SU-DHL-6 (cell line): ENCODE results near the gene ZBTB21.
"Not testable (repeated sequence)": the region's sequence is repeated elsewhere in the genome, so short reads cannot be mapped to it uniquely, and the experiment has no call there.

Experiments used
- H2AFZ ChIP-seq: fragments of 200-600 bp; sonication (generic); 2 replicates; pipeline ENCODE4 v1.6.1; 2014; ENCODE audit warnings: low read depth, mild to moderate bottlenecking, moderate library complexity, mixed read lengths, antibody characterized with exemption, low read length; ENCODE audit not compliant: severe bottlenecking
- H3F3A ChIP-seq: fragments of 200-600 bp; shearing (Covaris generic); 2 replicates; pipeline ENCODE4 v1.6.0; 2016; ENCODE audit warnings: antibody characterized with exemption, mild to moderate bottlenecking; ENCODE audit not compliant: insufficient read depth
- H3K27ac ChIP-seq: fragments of 200-600 bp; sonication (generic); 2 replicates; pipeline ENCODE4 v1.5.1; 2016; ENCODE audit warnings: low read depth, mild to moderate bottlenecking, low read length, moderate library complexity, mixed read lengths
- H3K27me3 ChIP-seq: fragments of 200-600 bp; sonication (generic), shearing (Covaris generic); 2 replicates; pipeline ENCODE4 v1.6.0; 2014; ENCODE audit warnings: mild to moderate bottlenecking, low read length
- H3K36me3 ChIP-seq: fragments of 200-600 bp; sonication (generic); 2 replicates; pipeline ENCODE4 v1.6.1; 2014; ENCODE audit warnings: mild to moderate bottlenecking, low read length, mixed read lengths
- H3K4me2 ChIP-seq: fragments of 300-600, 200-600 bp; shearing (Covaris generic), sonication (generic); 2 replicates; pipeline ENCODE4 v1.6.0; 2014; ENCODE audit warnings: low read length, low read depth, mild to moderate bottlenecking; ENCODE audit not compliant: poor library complexity, severe bottlenecking
- H3K4me3 ChIP-seq: fragments of 200-600 bp; sonication (generic); 2 replicates; pipeline ENCODE4 v1.5.1; 2014; ENCODE audit warnings: antibody characterized with exemption, low read length, mild to moderate bottlenecking, mixed read lengths; ENCODE audit not compliant: insufficient read depth, poor library complexity, severe bottlenecking
- H3K79me2 ChIP-seq: fragments of 200-600 bp; sonication (generic); 2 replicates; pipeline ENCODE4 v1.6.1; 2014; ENCODE audit warnings: mild to moderate bottlenecking, low read length, moderate library complexity; ENCODE audit not compliant: insufficient read depth
- H3K9ac ChIP-seq: fragments of 200-600 bp; sonication (generic); 2 replicates; pipeline ENCODE4 v1.7.0; 2014; ENCODE audit warnings: mild to moderate bottlenecking, low read length
- H3K9me2 ChIP-seq: fragments of 200-600 bp; sonication (generic); replicated peaks from 2 replicates; pipeline ENCODE4 v1.6.1; 2014; ENCODE audit warnings: low read length; ENCODE audit not compliant: insufficient read depth
- H3K9me3 ChIP-seq: fragments of 200-600 bp; sonication (generic); 2 replicates; pipeline ENCODE4 v1.6.1; 2014; ENCODE audit warnings: low read length, mixed read lengths; ENCODE audit not compliant: insufficient read depth
- H4K20me1 ChIP-seq: fragments of 200-600 bp; sonication (generic); 2 replicates; pipeline ENCODE4 v1.6.1; 2014; ENCODE audit warnings: low read depth, mild to moderate bottlenecking, antibody characterized with exemption, low read length, moderate library complexity, mixed read lengths
- EZH2phosphoT487 ChIP-seq: fragments of 200-600 bp; sonication (generic), shearing (Covaris generic); conservative IDR thresholded peaks from 2 replicates; pipeline ENCODE4 v1.6.1; 2018; ENCODE audit warnings: mild to moderate bottlenecking, antibody characterized with exemption, low read length, moderate library complexity, mixed read lengths
- TF ChIP-seq, protein P1 (sequence below): fragments of 200-600 bp; sonication (generic); IDR thresholded peaks from one replicate; pipeline ENCODE4 v1.5.1; 2017; ENCODE audit warnings: antibody characterized with exemption, mild to moderate bottlenecking, low read length, moderate library complexity; ENCODE audit not compliant: insufficient read depth, poor library complexity, severe bottlenecking

ZBTB21 gene

DNA sequence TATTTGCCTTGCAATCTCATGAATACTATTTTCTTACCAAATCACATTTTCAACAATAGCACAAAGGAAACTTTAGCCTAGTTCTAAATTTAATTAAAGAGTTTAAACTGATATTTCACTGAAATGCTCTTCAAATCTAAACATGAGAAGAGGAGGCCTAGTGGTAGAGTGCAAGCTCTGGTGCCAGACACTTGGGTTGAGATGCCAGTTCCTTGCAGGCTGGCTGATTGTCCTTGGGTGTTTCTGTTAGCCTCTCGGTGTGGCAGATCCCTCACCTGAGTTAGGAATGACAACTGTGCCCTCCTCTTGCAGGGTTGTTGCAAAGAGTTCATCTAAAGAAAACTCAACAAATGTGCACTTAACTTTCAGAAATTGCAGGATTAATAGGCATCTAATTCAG lies 12.5 kb downstream of the ZBTB21 start:
- peaks cover 12% of the 10 kb centered on the region for H3K36me3 ChIP-seq
- TF ChIP-seq EZH2phosphoT487 = no peak
- TF ChIP-seq, protein P1, sequence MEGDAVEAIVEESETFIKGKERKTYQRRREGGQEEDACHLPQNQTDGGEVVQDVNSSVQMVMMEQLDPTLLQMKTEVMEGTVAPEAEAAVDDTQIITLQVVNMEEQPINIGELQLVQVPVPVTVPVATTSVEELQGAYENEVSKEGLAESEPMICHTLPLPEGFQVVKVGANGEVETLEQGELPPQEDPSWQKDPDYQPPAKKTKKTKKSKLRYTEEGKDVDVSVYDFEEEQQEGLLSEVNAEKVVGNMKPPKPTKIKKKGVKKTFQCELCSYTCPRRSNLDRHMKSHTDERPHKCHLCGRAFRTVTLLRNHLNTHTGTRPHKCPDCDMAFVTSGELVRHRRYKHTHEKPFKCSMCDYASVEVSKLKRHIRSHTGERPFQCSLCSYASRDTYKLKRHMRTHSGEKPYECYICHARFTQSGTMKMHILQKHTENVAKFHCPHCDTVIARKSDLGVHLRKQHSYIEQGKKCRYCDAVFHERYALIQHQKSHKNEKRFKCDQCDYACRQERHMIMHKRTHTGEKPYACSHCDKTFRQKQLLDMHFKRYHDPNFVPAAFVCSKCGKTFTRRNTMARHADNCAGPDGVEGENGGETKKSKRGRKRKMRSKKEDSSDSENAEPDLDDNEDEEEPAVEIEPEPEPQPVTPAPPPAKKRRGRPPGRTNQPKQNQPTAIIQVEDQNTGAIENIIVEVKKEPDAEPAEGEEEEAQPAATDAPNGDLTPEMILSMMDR = no peak
- H4K20me1 ChIP-seq = no peaks in the 10 kb centered on the region
- H2AFZ ChIP-seq = no peak overlapping the region
- no peak overlapping the region for H3K4me2 ChIP-seq
- H3K9ac ChIP-seq = no peak overlapping the region
- H3K9me3 ChIP-seq = peaks cover 10% of the 10 kb centered on the region; the same call in 1 of the 2 replicates
- no peaks in the 10 kb centered on the region for H3F3A ChIP-seq
- H3K9me2 ChIP-seq = no peaks in the 10 kb centered on the region
- no peak overlapping the region for H3K4me3 ChIP-seq
- H3K27me3 ChIP-seq = no peaks in the 10 kb centered on the region
- H3K79me2 ChIP-seq = no peaks in the 10 kb centered on the region
- no peak overlapping the region for H3K27ac ChIP-seq

DNA sequence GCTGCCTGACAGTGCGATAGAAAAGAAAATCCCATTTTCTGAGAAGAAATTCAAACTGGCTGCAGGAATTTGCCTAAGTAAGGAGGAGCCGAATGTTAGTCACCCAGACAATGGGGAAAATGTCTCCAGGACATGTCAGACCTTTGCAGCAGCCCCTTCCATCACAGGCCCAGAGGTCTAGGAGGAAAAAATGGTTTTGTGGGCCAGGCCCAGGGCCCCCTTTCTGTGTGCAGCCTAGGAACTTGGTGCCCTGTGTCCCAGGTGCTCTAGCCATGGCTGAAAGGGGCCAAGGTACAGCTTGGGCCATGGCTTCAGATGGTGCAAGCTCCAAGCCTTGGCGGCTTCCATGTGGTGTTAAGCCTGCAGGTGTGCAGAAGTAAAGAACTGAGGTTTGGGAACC lies 14.6 kb downstream of the ZBTB21 start:
- no peaks in the 10 kb centered on the region for H4K20me1 ChIP-seq
- H3K9me3 ChIP-seq = peaks cover 10% of the 10 kb centered on the region; the same call in 1 of the 2 replicates
- H3K4me2 ChIP-seq = no peak overlapping the region
- H3K27ac ChIP-seq = no peak overlapping the region
- no peaks in the 10 kb centered on the region for H3F3A ChIP-seq
- no peaks in the 10 kb centered on the region for H3K79me2 ChIP-seq
- no peak overlapping the region for H3K4me3 ChIP-seq
- H3K36me3 ChIP-seq = peaks cover 12% of the 10 kb centered on the region
- H3K9ac ChIP-seq = no peak overlapping the region
- H3K9me2 ChIP-seq = no peaks in the 10 kb centered on the region
- no peaks in the 10 kb centered on the region for H3K27me3 ChIP-seq
- no peak for TF ChIP-seq EZH2phosphoT487
- no peak overlapping the region for H2AFZ ChIP-seq

DNA sequence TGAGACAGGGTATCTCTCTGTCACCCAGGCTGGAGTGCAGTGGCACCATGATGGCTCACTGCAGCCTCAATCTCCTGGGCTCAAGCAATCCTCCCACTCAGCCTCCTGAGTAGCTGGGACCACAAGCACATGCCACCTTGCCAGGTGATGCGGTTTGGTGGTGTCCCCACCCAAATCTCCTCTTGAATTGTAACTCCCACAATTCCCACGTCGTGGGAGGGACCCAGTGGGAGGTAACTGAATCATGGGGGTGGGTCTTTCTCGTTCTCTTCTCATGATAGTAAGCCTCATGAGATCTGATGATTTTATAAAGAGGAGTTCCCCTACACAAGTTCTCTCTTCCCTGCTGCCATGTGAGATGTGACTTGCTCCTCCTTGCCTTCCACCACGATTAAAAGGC lies 15.5 kb downstream of the ZBTB21 start:
- not testable (repeated sequence) for H3K9ac ChIP-seq, H3K27ac ChIP-seq, H3F3A ChIP-seq, H4K20me1 ChIP-seq, H3K27me3 ChIP-seq, H3K9me2 ChIP-seq, H3K79me2 ChIP-seq, H3K4me2 ChIP-seq, H3K4me3 ChIP-seq, H2AFZ ChIP-seq
- Histone ChIP-seq H3K36me3 (peaks cover 12% of the 10 kb centered on the region), H3K9me3 (peaks cover 10% of the 10 kb centered on the region; the same call in 1 of the 2 replicates)

DNA sequence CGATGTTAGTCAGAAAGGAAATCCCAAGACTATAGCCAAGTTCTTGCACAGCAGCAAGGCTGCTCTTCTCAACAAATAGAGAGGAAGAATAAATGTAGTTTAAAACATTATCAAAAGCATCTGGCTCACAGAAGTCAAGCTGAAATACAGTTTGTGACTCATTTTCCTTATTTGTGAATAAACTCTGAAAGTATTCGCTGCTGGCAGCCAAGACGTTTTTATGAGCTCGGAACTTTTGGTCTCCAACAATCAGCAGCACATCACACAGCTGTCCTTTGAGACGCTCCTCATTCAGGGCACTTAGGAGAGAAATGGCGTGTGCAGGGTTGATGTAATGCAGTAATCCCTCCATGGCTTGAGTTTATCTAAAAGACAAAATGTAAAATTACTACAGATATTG lies 16.4 kb downstream of the ZBTB21 start:
- no peak overlapping the region for H2AFZ ChIP-seq
- H3K36me3 ChIP-seq = peaks cover 12% of the 10 kb centered on the region
- H3K27ac ChIP-seq = no peak overlapping the region
- H3K4me2 ChIP-seq = no peak overlapping the region
- peaks cover 10% of the 10 kb centered on the region; the same call in 1 of the 2 replicates for H3K9me3 ChIP-seq
- H3K27me3 ChIP-seq = no peaks in the 10 kb centered on the region
- TF ChIP-seq EZH2phosphoT487 = no peak
- TF ChIP-seq, protein P1 = no peak
- H3K4me3 ChIP-seq = no peak overlapping the region
- no peaks in the 10 kb centered on the region for H3F3A ChIP-seq
- H3K9me2 ChIP-seq = no peaks in the 10 kb centered on the region
- no peaks in the 10 kb centered on the region for H4K20me1 ChIP-seq
- no peaks in the 10 kb centered on the region for H3K79me2 ChIP-seq
- no peak overlapping the region for H3K9ac ChIP-seq
